ENCODE measurements around the gene GOLGA8J. TPM values are rescaled to one million over a fixed set of nuclear protein-coding genes. Genes with fewer than 3 reads are reported as not detected.

GOLGA8J gene
- polyA plus RNA-seq, 3 donors: 0.08 TPM; not detected in 2

DNA sequence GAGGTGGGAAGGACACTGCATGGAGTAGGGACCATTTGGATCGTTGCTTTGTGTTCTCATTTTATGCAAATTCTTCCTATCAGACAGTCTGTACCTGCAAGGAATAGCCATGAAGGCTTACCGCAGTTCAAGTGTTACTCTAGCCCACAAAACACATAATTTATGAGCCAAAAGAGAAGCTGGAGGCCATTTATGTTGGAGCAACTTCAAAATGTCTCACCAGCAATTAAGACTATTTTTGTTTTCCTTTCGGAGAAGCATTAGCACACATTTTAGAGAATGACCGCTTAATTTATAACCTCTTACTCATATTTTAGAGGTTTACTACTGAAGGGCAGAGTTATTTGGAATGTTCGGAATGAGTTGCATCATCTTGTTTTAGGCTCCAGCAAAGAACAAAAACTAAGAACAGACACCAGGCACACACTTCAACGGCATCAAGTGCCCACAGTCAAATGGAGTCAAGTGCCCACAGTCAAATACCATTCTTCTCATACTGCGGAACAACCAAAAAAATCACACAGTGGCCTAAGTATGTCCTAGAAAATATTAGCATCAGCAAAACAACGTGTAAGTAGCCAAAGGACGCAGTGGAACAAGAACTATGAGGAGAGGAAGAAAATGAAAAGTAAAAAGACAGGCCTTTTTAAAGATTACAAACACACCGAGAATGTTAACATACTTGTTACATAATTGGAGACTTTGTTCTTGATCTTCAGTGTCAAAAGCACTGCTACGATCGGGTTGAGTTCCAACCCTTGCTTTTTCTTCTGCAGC lies 17.5 kb upstream of the GOLGA8J start:
- no peak overlapping the region for H3K27ac ChIP-seq (ENCODE audit: low read depth in 1 of 2, low read length in 2 of 2)
- no peak overlapping the region for H3K4me2 ChIP-seq (replicated peaks; ENCODE audit: extremely low read depth, low read length, poor library complexity, severe bottlenecking)
- H3K9me3 ChIP-seq (replicated peaks in 1 of 2; ENCODE audit: control insufficient read depth in 1 of 2, insufficient read depth in 1 of 2, low read length in 2 of 2): no peaks in the 10 kb centered on the region
- no peak overlapping the region for H3K4me3 ChIP-seq (replicated peaks in 1 of 3; ENCODE audit: low read depth in 2 of 3, low read length in 3 of 3)
- no peaks in the 10 kb centered on the region for H3K4me1 ChIP-seq (ENCODE audit: control insufficient read depth in 1 of 2, insufficient read depth in 2 of 2, low read length in 2 of 2)
- peaks cover 0 to 8% (median 6%) of the 10 kb centered on the region in 3 donors for H3K27me3 Mint-ChIP-seq (ENCODE audit: low read depth in 3 of 3)
- no peaks in the 10 kb centered on the region for H4K20me1 ChIP-seq (ENCODE audit: insufficient read depth, low read length)
- no peaks in the 10 kb centered on the region for H3K36me3 Mint-ChIP-seq
- no peaks in the 10 kb centered on the region for H3K79me2 ChIP-seq (ENCODE audit: insufficient read depth, low read length)
- DNase-seq: no peak
- TF ChIP-seq, protein P1, sequence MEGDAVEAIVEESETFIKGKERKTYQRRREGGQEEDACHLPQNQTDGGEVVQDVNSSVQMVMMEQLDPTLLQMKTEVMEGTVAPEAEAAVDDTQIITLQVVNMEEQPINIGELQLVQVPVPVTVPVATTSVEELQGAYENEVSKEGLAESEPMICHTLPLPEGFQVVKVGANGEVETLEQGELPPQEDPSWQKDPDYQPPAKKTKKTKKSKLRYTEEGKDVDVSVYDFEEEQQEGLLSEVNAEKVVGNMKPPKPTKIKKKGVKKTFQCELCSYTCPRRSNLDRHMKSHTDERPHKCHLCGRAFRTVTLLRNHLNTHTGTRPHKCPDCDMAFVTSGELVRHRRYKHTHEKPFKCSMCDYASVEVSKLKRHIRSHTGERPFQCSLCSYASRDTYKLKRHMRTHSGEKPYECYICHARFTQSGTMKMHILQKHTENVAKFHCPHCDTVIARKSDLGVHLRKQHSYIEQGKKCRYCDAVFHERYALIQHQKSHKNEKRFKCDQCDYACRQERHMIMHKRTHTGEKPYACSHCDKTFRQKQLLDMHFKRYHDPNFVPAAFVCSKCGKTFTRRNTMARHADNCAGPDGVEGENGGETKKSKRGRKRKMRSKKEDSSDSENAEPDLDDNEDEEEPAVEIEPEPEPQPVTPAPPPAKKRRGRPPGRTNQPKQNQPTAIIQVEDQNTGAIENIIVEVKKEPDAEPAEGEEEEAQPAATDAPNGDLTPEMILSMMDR (IDR thresholded peaks at IDR 0.05): no peak
- H3K9ac ChIP-seq (ENCODE audit: insufficient read depth, low read length, poor library complexity, severe bottlenecking): no peak overlapping the region
- 81% methylated on average over 4 of the region's 12 CpGs for WGBS (ENCODE audit: insufficient coverage)
- H3K27ac Mint-ChIP-seq: no peak overlapping the region
- peaks cover 0 to 4% (median 0%) of the 10 kb centered on the region in 7 donors for H3K9me3 Mint-ChIP-seq
- H2AFZ ChIP-seq (ENCODE audit: insufficient read depth, low read depth, low read length, poor library complexity, severe bottlenecking): no peak overlapping the region
- H3K4me3 Mint-ChIP-seq: no peak overlapping the region
- H3K27me3 ChIP-seq (ENCODE audit: control insufficient read depth in 2 of 2, insufficient read depth in 2 of 2, low read length in 2 of 2): no peaks in the 10 kb centered on the region
- H3K4me1 Mint-ChIP-seq: no peaks in the 10 kb centered on the region
- no peaks in the 10 kb centered on the region for H3K36me3 ChIP-seq (replicated peaks in 1 of 2; ENCODE audit: control insufficient read depth in 1 of 2, insufficient read depth in 2 of 2, low read length in 2 of 2)
- intact Hi-C loops (cut with micrococcal nuclease): no loop called here

DNA sequence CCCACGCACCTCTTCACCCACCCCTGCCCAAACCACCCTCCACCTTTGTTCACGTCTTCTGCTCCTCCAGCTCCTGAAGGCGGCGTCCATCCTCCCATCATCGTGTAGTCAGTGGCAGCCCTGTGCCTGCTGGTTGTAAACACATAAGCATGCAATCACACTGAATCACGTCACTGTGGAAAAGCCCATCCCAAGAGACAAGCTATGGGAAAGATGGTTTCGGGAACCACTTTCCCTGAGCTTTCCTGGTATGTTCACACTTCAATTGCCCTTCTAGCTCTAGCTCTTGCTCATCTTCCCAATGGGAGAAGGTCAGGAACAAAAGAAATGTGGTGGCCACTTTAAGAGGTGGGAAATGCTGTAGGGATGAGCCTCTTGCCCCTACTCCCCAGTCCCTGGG lies 14.4 kb upstream of the GOLGA8J start:
- no peaks in the 10 kb centered on the region for H3K4me1 Mint-ChIP-seq
- H3K4me3 Mint-ChIP-seq: no peak overlapping the region
- no peaks in the 10 kb centered on the region for H3K79me2 ChIP-seq (ENCODE audit: insufficient read depth, low read length)
- no peak for DNase-seq
- no peaks in the 10 kb centered on the region for H3K4me1 ChIP-seq (ENCODE audit: control insufficient read depth in 1 of 2, insufficient read depth in 2 of 2, low read length in 2 of 2)
- H3K27ac Mint-ChIP-seq: no peak overlapping the region
- no peak overlapping the region for H3K4me2 ChIP-seq (replicated peaks; ENCODE audit: extremely low read depth, low read length, poor library complexity, severe bottlenecking)
- H3K27me3 Mint-ChIP-seq (ENCODE audit: low read depth in 3 of 3): peaks cover 0 to 12% (median 2%) of the 10 kb centered on the region in 3 donors
- TF ChIP-seq, protein P1 (IDR thresholded peaks at IDR 0.05): no peak
- H3K9me3 Mint-ChIP-seq: peaks cover 0 to 4% (median 0%) of the 10 kb centered on the region in 7 donors
- 97% methylated on average over 5 of the region's 7 CpGs for WGBS (ENCODE audit: insufficient coverage)
- H4K20me1 ChIP-seq (ENCODE audit: insufficient read depth, low read length): no peaks in the 10 kb centered on the region
- H3K27me3 ChIP-seq (ENCODE audit: control insufficient read depth in 2 of 2, insufficient read depth in 2 of 2, low read length in 2 of 2): no peaks in the 10 kb centered on the region
- H3K9ac ChIP-seq (ENCODE audit: insufficient read depth, low read length, poor library complexity, severe bottlenecking): no peak overlapping the region
- intact Hi-C loops (cut with micrococcal nuclease): no loop called here
- no peaks in the 10 kb centered on the region for H3K9me3 ChIP-seq (replicated peaks in 1 of 2; ENCODE audit: control insufficient read depth in 1 of 2, insufficient read depth in 1 of 2, low read length in 2 of 2)
- no peak overlapping the region for H2AFZ ChIP-seq (ENCODE audit: insufficient read depth, low read depth, low read length, poor library complexity, severe bottlenecking)
- H3K36me3 Mint-ChIP-seq: no peaks in the 10 kb centered on the region
- no peak overlapping the region for H3K27ac ChIP-seq (ENCODE audit: low read depth in 1 of 2, low read length in 2 of 2)
- no peaks in the 10 kb centered on the region for H3K36me3 ChIP-seq (replicated peaks in 1 of 2; ENCODE audit: control insufficient read depth in 1 of 2, insufficient read depth in 2 of 2, low read length in 2 of 2)
- H3K4me3 ChIP-seq (replicated peaks in 1 of 3; ENCODE audit: low read depth in 2 of 3, low read length in 3 of 3): no peak overlapping the region

Measured in CD14-positive monocyte (primary cell).